Sciatic nerve (tissue), 2 donors: ENCODE data around the gene CCL25. TPM values are rescaled to one million over a fixed set of nuclear protein-coding genes. Genes with fewer than 3 reads are reported as not detected.
"Not testable (repeated sequence)": the region's sequence is repeated elsewhere in the genome, so short reads cannot be mapped to it uniquely, and the experiment has no call there.

Experiments used
- ATAC-seq: fragments of 200-7000 bp; cut with Tn5 transposase; one replicate; pipeline ENCODE4 v1.9.1; 2020; ENCODE audit warnings: mild to moderate bottlenecking, moderate library complexity
- DNase-seq: peaks from one replicate; pipeline ENCODE4 v3.0.0-alpha.2; 2020; ENCODE audit warnings: low spot score
- intact Hi-C: fragments of 100-400 bp; cut with DNase I; formaldehyde crosslinking; loops from one replicate; pipeline ENCODE4 v1.14.2; 2022
- total RNA-seq: library from RNA; stranded (reverse); fragmentation: NEBNext Ultra II Directional; extraction: Animal tissue kit (Norgen Biotek cat#: 25700); gene quantifications from one replicate; pipeline ENCODE4 v1.2.1, GENCODE V29; 2021
- donor health status: DM: no; HTN: no; CAD: no.
- donor health status: DM: no; HTN: no; CAD: no.

The CCL25 gene
- total RNA-seq, 1 donor from 2014 or later: not detected

- intact Hi-C loops: no loop called here
- DNase-seq (no peak), ATAC-seq (no peak)
These were observed 29.3 kb downstream of the CCL25 start for GRCh38 chr19:8081569-8082550.

GRCh38 chr19:8083141-8083540, 30.6 kb downstream of the CCL25 start:
- DNase-seq (no peak), ATAC-seq (no peak)
- intact Hi-C loops: no loop called here

GRCh38 chr19:8084152-8084551, 31.6 kb downstream of the CCL25 start:
- intact Hi-C loops: no loop called here
- no peak for ATAC-seq
- DNase-seq: no peak

- intact Hi-C loops: no loop called here
- ATAC-seq (no peak), DNase-seq (no peak)
These were observed 33.2 kb downstream of the CCL25 start for GRCh38 chr19:8085598-8086408.

- DNase-seq (no peak), ATAC-seq (no peak)
- intact Hi-C loops: no loop called here
These were observed 34.3 kb downstream of the CCL25 start for GRCh38 chr19:8086849-8087248.

- DNase-seq: no peak
- intact Hi-C loops: no loop called here
- no peak for ATAC-seq
These were observed 35.3 kb downstream of the CCL25 start for GRCh38 chr19:8087876-8088275.

GRCh38 chr19:8088752-8089663, 36.4 kb downstream of the CCL25 start:
- no peak for ATAC-seq
- no peak for DNase-seq
- intact Hi-C loops: no loop called here

GRCh38 chr19:8089664-8090601, 37.4 kb downstream of the CCL25 start:
- DNase-seq (no peak), ATAC-seq (no peak)
- intact Hi-C loops: no loop called here

- intact Hi-C loops: no loop called here
- ATAC-seq: no peak
- no peak for DNase-seq
These were observed 38.4 kb downstream of the CCL25 start for GRCh38 chr19:8090950-8091349.

- intact Hi-C loops: no loop called here
- ATAC-seq (no peak), DNase-seq (no peak)
These were observed 41.2 kb downstream of the CCL25 start for GRCh38 chr19:8093740-8094139.

- intact Hi-C loops: no loop called here
- DNase-seq (no peak), ATAC-seq (no peak)
These were observed 41.8 kb downstream of the CCL25 start for GRCh38 chr19:8094336-8094735.

DNA sequence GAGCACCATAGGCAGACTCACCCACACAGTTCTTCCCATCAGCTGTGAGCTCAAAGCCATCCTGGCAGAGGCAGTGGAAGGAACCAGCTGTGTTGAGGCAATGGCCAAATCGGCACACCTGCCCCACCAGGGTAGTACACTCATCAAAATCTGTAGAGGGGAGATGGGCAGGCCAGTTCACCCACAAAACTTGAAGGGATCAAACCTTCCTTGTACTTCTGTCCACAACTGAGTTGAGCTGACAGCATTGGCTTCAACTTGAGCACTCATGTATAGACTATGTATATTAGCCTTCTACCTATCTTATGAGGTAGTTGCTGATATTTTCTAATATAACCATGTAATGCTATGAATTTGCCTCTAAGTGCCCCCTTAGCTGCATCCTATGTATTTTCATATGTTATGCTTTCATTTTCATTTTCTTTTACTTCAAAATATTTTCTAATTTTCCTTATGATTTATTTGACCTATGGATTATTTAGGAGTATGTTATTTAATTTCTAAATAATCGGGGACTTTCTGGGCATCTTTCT, 42.9 kb downstream of the CCL25 start:
- DNase-seq: no peak
- intact Hi-C loops: no loop called here
- ATAC-seq: no peak

GRCh38 chr19:8096071-8096470, 43.5 kb downstream of the CCL25 start:
- intact Hi-C loops: no loop called here
- DNase-seq (no peak), ATAC-seq (no peak)

GRCh38 chr19:8097198-8097597, 44.6 kb downstream of the CCL25 start:
- intact Hi-C loops: no loop called here
- DNase-seq: no peak
- no peak for ATAC-seq

GRCh38 chr19:8097681-8098567, 45.4 kb downstream of the CCL25 start:
- DNase-seq (no peak), ATAC-seq (no peak)
- intact Hi-C loops: no loop called here

DNA sequence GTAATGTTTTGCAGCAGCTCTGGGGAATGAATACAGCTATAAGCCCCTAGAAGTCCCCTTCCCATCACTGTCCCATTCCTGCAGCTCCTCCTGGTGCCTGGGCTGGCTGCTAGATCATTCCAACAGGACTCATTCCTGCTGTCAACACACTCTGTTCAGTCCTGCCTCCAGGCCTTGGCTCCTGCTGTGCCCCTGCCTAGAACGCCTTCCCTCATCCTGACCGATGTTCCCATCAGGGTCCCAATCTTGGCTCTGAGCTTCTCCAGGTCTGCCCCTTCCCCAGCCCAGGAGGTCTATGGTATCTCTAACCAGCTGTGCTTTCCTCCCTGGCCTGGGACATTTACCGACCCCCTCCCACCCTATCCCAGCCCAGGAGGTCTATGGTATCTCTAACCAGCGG, 48.8 kb downstream of the CCL25 start:
- intact Hi-C loops: no loop called here
- no peak for DNase-seq
- ATAC-seq: no peak

DNA sequence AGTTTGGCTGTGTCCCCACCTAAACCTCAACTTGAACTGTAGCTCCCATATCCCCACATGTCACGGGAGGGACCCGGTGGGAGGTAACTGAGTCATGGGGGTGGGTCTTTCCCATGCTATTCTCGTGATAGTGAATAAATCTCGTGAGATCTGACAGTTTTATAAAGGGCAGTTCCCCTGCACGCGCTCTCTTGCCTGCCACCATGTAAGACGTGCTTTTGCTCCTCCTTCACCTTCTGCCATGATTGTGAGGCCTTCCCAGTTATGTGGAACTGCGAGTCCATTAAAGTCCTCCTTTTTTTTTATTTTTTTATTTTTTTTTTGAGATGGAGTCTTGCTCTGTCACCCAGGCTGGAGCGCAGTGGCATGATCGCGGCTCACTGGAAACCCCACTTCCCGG, 49.4 kb downstream of the CCL25 start:
- DNase-seq, ATAC-seq, intact Hi-C loops: not testable (repeated sequence)
